SK-N-SH treated with all-trans-retinoic acid at 6 μM for 48 hours (cell line): ENCODE results near the gene PIK3R1.

Experiments
- ZNF565 ChIP-seq: fragments of 450-650 bp; formaldehyde crosslinking; conservative IDR thresholded peaks from 2 replicates; pipeline ENCODE4 v1.5.0; 2020; ENCODE audit warnings: low read depth, mild to moderate bottlenecking, moderate library complexity
- TF ChIP-seq, protein P1 (sequence below): fragments of 250-450 bp; sonication (Bioruptor Pico); IDR thresholded peaks from 2 replicates; pipeline ENCODE4 v1.5.0; 2020; ENCODE audit warnings: mild to moderate bottlenecking, moderate library complexity

DNA sequence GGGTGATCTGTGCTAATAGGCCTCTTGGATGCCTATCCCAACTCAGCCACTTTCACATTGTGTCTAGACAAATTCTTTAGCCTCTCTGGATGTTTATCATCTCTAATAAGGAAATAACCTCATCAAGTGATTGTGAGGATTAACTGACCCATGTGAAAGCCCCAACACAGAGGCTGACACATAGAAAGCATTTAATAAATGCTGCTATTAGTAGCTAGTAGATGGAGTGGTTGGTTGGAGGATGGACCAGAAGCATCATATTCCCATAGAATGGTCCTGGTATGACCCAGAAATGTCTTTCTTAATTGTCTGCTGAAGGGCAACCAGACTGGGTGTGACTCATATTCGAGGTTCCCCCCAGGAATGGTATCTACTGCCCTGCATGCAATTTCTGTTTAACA, 124.4 kb downstream of the PIK3R1 start:
- TF ChIP-seq ZNF565 = no peak
- TF ChIP-seq, protein P1, sequence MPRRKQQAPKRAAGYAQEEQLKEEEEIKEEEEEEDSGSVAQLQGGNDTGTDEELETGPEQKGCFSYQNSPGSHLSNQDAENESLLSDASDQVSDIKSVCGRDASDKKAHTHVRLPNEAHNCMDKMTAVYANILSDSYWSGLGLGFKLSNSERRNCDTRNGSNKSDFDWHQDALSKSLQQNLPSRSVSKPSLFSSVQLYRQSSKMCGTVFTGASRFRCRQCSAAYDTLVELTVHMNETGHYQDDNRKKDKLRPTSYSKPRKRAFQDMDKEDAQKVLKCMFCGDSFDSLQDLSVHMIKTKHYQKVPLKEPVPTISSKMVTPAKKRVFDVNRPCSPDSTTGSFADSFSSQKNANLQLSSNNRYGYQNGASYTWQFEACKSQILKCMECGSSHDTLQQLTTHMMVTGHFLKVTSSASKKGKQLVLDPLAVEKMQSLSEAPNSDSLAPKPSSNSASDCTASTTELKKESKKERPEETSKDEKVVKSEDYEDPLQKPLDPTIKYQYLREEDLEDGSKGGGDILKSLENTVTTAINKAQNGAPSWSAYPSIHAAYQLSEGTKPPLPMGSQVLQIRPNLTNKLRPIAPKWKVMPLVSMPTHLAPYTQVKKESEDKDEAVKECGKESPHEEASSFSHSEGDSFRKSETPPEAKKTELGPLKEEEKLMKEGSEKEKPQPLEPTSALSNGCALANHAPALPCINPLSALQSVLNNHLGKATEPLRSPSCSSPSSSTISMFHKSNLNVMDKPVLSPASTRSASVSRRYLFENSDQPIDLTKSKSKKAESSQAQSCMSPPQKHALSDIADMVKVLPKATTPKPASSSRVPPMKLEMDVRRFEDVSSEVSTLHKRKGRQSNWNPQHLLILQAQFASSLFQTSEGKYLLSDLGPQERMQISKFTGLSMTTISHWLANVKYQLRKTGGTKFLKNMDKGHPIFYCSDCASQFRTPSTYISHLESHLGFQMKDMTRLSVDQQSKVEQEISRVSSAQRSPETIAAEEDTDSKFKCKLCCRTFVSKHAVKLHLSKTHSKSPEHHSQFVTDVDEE = no peak
